ENCODE results near the gene RGS11. TPM values are rescaled to one million over a fixed set of nuclear protein-coding genes. Genes with fewer than 3 reads are reported as not detected.

Gene RGS11
- total RNA-seq, 2 experiments from 2014 or later, result 0.14 TPM; not detected in 1

- Mint-ChIP-seq H3K27ac (no peak overlapping the region), H3K4me1 (ENCODE audit: low read depth) (no peaks in the 10 kb centered on the region), H3K27me3 (no peaks in the 10 kb centered on the region), H3K4me3 (no peak overlapping the region), H3K36me3 (peaks cover 24% of the 10 kb centered on the region), H3K9me3 (no peaks in the 10 kb centered on the region)
- intact Hi-C loops (cut with micrococcal nuclease), result no loop called here
- CTCF ChIA-PET, result no interaction called here
- no peak for DNase-seq
- POLR2A ChIA-PET, result no interaction called here
These were observed 55.7 kb downstream of the RGS11 start for GRCh38 chr16:220021-220420.

Other genes starting within 250 kb of the RGS11 start
- gene POLR3K, start 222.3 kb downstream of the RGS11 start, total RNA-seq, result 10 to 100 TPM; 39.9 to 45.3 TPM
- gene SNRNP25, start 222.1 kb downstream of the RGS11 start, total RNA-seq, result 10 to 100 TPM; 48.5 to 51.1 TPM
- gene RHBDF1, start 203.3 kb downstream of the RGS11 start, total RNA-seq, result under 1 TPM in 1 of 2 experiments, not detected in 1; 0.43 TPM
- 10 to 100 TPM; 53.1 to 58.7 TPM for gene MPG, start 197.7 kb downstream of the RGS11 start, total RNA-seq
- 10 to 100 TPM; 36.6 to 42.9 TPM for gene NPRL3, start 137.3 kb downstream of the RGS11 start, total RNA-seq
- gene HBZ, start 123.3 kb downstream of the RGS11 start, total RNA-seq, result not detected
- not detected for gene HBM, start 110.0 kb downstream of the RGS11 start, total RNA-seq
- not detected for gene HBA2, start 103.1 kb downstream of the RGS11 start, total RNA-seq
- gene HBA1, start 99.3 kb downstream of the RGS11 start, total RNA-seq, result not detected
- gene HBQ1, start 95.5 kb downstream of the RGS11 start, total RNA-seq, result not detected
- gene LUC7L, start 46.5 kb downstream of the RGS11 start, total RNA-seq, result 10 to 100 TPM; 57.0 to 60.8 TPM
- gene FAM234A, start 41.1 kb downstream of the RGS11 start, total RNA-seq, result 10 to 100 TPM; 15.7 to 18.4 TPM
- gene ARHGDIG, start 4.6 kb upstream of the RGS11 start, total RNA-seq, result not detected
- not detected for gene PDIA2, start 7.2 kb upstream of the RGS11 start, total RNA-seq
- 10 to 100 TPM; 18.6 to 20.5 TPM for gene AXIN1, start 76.8 kb upstream of the RGS11 start, total RNA-seq
- 10 to 100 TPM; 76.8 to 77.3 TPM for gene MRPL28, start 94.6 kb upstream of the RGS11 start, total RNA-seq
- gene PGAP6, start 106.0 kb upstream of the RGS11 start, total RNA-seq, result 10 to 100 TPM; 30.6 to 31.5 TPM
- gene NME4, start 121.3 kb upstream of the RGS11 start, total RNA-seq, result 10 to 100 TPM; 62.1 to 62.5 TPM
- 1 to 10 TPM; 8.5 to 8.8 TPM for gene DECR2, start 125.9 kb upstream of the RGS11 start, total RNA-seq
- gene RAB11FIP3, start 149.7 kb upstream of the RGS11 start, total RNA-seq, result 10 to 100 TPM; 14.8 to 18.4 TPM